Astrocyte (in vitro differentiated cells and primary cell): ENCODE results near the gene KANSL1L.

Experiments
- CTCF ChIP-seq: IDR thresholded peaks from 2 replicates; pipeline ENCODE4 v1.5.1; 2011; ENCODE audit warnings: low read depth, mild to moderate bottlenecking, inconsistent platforms, low read length, moderate library complexity; ENCODE audit not compliant: insufficient read depth
- EZH2 ChIP-seq: IDR thresholded peaks from 2 replicates; pipeline ENCODE4 v1.6.1; 2012; ENCODE audit warnings: mild to moderate bottlenecking, low read length, inconsistent platforms; ENCODE audit not compliant: insufficient read depth

GRCh38 chr2:210167227-210167626 lies 4.0 kb downstream of the KANSL1L start:
- TF ChIP-seq CTCF (no peak), EZH2 (no peak)
